Thyroid gland (tissue), 4 donors: Measurements from ENCODE around the gene CLIC5.

Source experiments
- POLR2A ChIP-seq, 2 donors: fragments of 450-650 bp; IDR thresholded peaks; one replicate each; pipeline ENCODE4 v1.6.1; 2017; ENCODE audit warnings: antibody characterized with exemption in 2 of 2, mild to moderate bottlenecking in 2 of 2, moderate library complexity in 1 of 2
- TF ChIP-seq, protein P1 (sequence below), 6 experiments: fragments of 200-600 bp in 3 of 6; fragments of 450-650 bp in 3 of 6; sonication (generic) in 3 of 6; IDR thresholded peaks; one replicate each; pipeline ENCODE4 v1.5.1; 2016 to 2019; ENCODE audit warnings: antibody characterized with exemption in 6 of 6, mild to moderate bottlenecking in 2 of 6, inconsistent platforms in 1 of 6, moderate library complexity in 1 of 6

DNA sequence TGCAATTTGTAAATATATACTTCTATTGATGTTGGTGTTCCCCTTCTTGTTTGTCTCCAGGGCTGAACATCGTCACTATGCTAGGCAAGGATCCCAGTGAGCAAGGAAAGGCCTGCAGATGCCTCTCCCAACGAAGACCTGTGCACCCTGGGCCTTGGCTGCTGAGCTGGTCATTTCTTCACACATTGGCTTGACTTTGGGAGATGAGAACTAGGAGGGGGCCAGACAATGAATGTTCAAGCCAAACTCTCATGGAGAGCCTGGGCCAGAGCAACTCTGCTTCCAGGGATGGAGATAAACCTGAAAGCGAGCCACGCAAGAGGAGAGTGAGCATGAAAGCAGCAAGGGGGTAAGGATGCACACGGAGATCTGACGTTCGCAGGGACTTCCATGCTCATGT, 104.0 kb downstream of the CLIC5 start:
- TF ChIP-seq, protein P1, sequence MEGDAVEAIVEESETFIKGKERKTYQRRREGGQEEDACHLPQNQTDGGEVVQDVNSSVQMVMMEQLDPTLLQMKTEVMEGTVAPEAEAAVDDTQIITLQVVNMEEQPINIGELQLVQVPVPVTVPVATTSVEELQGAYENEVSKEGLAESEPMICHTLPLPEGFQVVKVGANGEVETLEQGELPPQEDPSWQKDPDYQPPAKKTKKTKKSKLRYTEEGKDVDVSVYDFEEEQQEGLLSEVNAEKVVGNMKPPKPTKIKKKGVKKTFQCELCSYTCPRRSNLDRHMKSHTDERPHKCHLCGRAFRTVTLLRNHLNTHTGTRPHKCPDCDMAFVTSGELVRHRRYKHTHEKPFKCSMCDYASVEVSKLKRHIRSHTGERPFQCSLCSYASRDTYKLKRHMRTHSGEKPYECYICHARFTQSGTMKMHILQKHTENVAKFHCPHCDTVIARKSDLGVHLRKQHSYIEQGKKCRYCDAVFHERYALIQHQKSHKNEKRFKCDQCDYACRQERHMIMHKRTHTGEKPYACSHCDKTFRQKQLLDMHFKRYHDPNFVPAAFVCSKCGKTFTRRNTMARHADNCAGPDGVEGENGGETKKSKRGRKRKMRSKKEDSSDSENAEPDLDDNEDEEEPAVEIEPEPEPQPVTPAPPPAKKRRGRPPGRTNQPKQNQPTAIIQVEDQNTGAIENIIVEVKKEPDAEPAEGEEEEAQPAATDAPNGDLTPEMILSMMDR (IDR thresholded peaks at IDR 0.05): no peak
- no peak for TF ChIP-seq POLR2A (IDR thresholded peaks at IDR 0.05)
